NB4 (cell line): ENCODE data around the gene TMEM50B.

Experiments
- POLR2A ChIP-seq: IDR thresholded peaks from 2 replicates; pipeline ENCODE4 v1.6.1; 2011; ENCODE audit warnings: mild to moderate bottlenecking; ENCODE audit not compliant: insufficient read length; ENCODE audit errors: extremely low read depth
- TF ChIP-seq, protein P1 (sequence below): IDR thresholded peaks from one replicate; pipeline ENCODE4 v1.5.1; 2012; ENCODE audit warnings: low read depth, low read length
- TF ChIP-seq, protein P2 (sequence below): IDR thresholded peaks from 2 replicates; pipeline ENCODE4 v1.6.1; 2011; ENCODE audit warnings: low read depth, low read length

DNA sequence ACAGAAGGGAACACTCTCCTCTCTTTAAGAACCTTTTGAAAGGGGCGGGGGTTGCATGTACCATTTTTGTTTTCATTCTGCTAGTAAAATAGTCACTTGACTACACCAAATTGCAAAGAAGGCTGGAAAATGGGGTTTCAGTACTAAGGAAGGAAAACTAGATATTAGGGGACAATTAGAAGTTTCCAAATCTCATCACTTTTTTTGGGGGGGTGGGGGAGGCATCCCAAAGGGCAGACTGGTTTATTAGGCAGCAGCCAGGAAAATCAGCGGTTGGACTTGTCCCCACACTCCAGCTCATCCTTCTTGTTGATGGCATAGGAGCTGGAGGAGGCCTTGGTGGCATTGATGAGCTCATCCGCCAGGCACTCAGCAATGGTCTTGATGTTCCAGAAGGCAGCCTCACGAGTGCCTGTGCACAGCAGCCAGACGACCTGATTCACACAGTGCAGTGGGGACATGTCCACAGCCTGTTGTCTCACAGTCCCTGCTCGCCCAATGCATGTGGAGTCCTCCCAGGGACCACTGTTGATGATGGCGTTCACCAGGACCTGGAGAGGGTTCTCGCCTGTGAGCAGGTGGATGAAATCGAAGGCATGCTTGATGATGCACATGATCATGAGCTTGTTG lies 1.7 kb upstream of the TMEM50B start:
- TF ChIP-seq, protein P1, sequence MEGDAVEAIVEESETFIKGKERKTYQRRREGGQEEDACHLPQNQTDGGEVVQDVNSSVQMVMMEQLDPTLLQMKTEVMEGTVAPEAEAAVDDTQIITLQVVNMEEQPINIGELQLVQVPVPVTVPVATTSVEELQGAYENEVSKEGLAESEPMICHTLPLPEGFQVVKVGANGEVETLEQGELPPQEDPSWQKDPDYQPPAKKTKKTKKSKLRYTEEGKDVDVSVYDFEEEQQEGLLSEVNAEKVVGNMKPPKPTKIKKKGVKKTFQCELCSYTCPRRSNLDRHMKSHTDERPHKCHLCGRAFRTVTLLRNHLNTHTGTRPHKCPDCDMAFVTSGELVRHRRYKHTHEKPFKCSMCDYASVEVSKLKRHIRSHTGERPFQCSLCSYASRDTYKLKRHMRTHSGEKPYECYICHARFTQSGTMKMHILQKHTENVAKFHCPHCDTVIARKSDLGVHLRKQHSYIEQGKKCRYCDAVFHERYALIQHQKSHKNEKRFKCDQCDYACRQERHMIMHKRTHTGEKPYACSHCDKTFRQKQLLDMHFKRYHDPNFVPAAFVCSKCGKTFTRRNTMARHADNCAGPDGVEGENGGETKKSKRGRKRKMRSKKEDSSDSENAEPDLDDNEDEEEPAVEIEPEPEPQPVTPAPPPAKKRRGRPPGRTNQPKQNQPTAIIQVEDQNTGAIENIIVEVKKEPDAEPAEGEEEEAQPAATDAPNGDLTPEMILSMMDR = no peak
- no peak for TF ChIP-seq POLR2A
- TF ChIP-seq, protein P2, sequence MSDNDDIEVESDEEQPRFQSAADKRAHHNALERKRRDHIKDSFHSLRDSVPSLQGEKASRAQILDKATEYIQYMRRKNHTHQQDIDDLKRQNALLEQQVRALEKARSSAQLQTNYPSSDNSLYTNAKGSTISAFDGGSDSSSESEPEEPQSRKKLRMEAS = no peak
